GM21717 (cell line): ENCODE measurements around the gene XRCC2.

Experiments used
- ATAC-seq: cut with Tn5 transposase; IDR thresholded peaks from one replicate; pipeline ENCODE4 v1.9.1; 2021; ENCODE audit warnings: mild to moderate bottlenecking, moderate library complexity; ENCODE audit not compliant: unreplicated experiment

The XRCC2 gene

GRCh38 chr7:152617056-152617455 is 58.9 kb downstream of the XRCC2 start:
- ATAC-seq: no peak

DNA sequence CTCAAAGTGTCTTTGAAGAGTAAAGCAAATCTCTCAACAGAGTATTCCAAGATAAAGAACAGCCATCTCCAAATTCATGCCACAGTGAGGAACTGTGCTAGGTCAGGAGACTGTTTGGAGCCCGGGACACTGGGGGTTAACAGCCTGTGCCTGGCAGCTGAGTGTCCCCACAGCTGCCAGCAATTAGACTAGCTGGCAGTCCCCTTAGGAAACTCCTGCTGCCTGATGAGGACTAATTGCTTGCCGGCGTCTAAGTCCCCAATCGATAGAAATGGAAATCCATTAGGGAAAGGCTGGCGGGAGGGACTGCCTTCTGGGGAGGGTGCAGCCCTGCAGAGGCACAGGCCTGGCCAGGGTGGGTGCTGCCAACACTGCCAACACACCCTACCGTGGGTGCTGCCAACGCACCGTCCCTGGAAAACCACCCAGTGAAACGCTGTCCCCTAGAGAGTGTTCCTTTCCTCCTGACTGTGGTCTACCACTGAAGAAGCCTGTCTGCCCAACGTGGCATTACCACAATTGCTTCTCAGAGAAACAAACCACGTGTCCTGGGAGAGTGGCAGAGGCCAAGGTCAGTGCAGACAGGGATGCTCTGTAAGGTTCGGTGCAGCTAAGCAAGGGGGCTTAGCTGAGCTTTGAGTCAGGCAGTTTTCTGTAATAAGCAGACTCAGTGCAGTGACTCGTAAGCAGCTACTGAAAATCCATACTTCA is 60.8 kb downstream of the XRCC2 start:
- no peak for ATAC-seq

DNA sequence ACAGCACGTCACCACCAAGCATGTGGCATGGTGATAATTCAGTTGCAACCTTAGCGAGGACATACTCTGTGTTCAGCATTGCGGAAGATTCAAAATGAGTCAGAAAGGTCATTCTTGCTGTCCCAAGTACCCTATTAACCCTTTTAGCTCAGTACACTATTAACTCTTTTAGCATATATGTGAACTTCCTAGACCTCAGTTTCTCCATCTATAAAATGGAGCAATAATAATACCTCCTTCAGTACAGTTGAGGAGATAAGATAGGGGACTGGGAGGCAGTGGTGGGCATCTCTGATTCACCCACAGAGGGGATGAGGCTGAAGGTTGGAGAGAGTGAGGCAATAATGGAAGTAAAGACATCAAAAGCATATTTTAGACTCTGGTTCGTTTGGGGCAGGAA is 67.3 kb downstream of the XRCC2 start:
- ATAC-seq: no peak

DNA sequence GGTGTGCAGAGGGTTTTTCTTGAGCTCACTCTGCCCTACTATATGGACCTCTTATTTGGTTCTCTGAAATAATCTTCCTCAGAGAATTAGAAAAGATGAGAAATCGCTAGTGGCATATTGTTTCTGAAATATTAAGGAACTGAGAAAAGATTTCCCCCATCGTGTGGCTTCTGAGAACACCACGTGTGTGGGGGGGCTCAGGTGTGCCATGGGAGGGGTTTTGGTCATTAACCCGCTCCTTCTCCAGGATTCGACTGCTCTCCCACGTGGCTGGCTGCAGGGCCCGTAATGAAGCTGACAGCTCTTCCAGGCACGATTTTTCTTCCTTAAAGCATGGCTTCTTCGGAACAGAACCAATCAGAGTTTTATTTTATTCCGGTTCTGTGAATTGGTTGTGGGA is 67.7 kb downstream of the XRCC2 start:
- no peak for ATAC-seq

GRCh38 chr7:152607007-152607406 is 68.9 kb downstream of the XRCC2 start:
- ATAC-seq: no peak

DNA sequence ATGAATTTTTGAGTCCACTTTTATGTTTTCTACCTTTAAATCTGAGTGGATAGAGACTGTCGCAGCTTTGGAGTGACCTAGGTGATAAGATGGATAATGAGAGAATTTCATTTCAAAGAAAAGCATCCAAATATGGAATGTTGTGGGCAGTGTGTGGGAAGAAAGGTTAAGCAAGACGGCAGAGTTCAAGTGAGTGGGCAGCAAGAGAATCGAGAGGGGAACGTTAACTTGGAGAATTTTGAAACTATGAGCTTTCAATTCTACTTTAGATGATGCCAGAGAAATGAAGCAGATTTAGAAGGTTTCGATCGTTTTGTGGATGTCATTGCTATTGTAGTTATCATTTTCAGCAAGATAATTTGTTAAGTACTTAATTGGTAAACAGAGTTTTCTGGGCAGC is 73.0 kb downstream of the XRCC2 start:
- ATAC-seq: no peak

GRCh38 chr7:152601305-152601798 is 74.6 kb downstream of the XRCC2 start:
- no peak for ATAC-seq

- no peak for ATAC-seq
Measured at GRCh38 chr7:152600266-152600665, 75.7 kb downstream of the XRCC2 start.

GRCh38 chr7:152597507-152597906 is 78.4 kb downstream of the XRCC2 start:
- no peak for ATAC-seq

DNA sequence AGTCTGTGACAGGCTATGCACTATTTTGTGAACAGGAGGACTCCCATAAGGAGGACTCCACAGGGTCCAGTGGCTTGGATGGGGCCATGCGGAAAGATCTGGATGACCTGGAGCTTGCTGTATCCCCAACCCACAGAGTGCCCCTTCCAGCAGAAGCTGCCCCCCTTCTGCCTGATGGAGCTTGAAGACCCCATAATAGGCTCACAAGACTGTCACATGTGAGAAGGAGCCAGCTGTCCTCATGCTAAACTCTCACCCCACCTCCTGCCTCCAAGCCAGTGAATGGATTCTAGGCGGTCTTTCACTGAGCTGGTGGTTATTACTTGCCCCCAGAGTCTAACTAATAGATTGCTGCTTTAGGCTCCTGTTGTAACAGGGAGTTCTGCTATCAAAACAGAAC is 79.1 kb downstream of the XRCC2 start:
- ATAC-seq: no peak
